Urinary bladder (tissue), 4 donors: Measurements from ENCODE around the gene ZNF469. TPM values are rescaled to one million over a fixed set of nuclear protein-coding genes. Genes with fewer than 3 reads are reported as not detected.

Experiments
- DNase-seq: peaks from one replicate; pipeline ENCODE4 v3.0.0-alpha.2; 2015; ENCODE audit errors: extremely low spot score
- H3K27ac ChIP-seq: one replicate; pipeline ENCODE4 v1.5.1; 2013; ENCODE audit warnings: low read depth, mild to moderate bottlenecking, moderate library complexity
- H3K36me3 ChIP-seq: one replicate; pipeline ENCODE4 v1.6.1; 2013; ENCODE audit warnings: mild to moderate bottlenecking, moderate library complexity; ENCODE audit not compliant: insufficient read depth
- H3K4me1 ChIP-seq: one replicate; pipeline ENCODE4 v1.6.1; 2013; ENCODE audit warnings: mild to moderate bottlenecking, moderate library complexity; ENCODE audit not compliant: insufficient read depth
- H3K4me3 ChIP-seq: one replicate; pipeline ENCODE4 v1.5.1; 2013; ENCODE audit warnings: low read depth, low read length
- WGBS: extraction: QIAGEN DNeasy Blood & Tissue Kit; methylation state at CpG from one replicate; pipeline ENCODE4 v1.1.7; 2013; 5-methylcytosine and 5-hydroxymethylcytosine counted together
- polyA plus RNA-seq: library from polyadenylated mRNA; stranded (reverse); fragments of 200-250 nt; gene quantifications from one replicate; pipeline ENCODE4 v1.2.3, GENCODE V29; 2013
- total RNA-seq: library from RNA; depleted of rRNA; stranded (reverse); fragments of >200 nt; gene quantifications from one replicate; pipeline ENCODE4 v1.2.3, GENCODE V29; 2014
- donor health status: healthy with polysubstance abuse.
- donor health status: healthy.

Gene ZNF469
- total and polyA plus RNA-seq, 2 donors = 1.3 to 9.5 TPM

GRCh38 chr16:88426018-88426417 lies 43.3 kb downstream of the ZNF469 start:
- Histone ChIP-seq H3K4me1 (no peaks in the 10 kb centered on the region), H3K27ac (no peak overlapping the region), H3K4me3 (no peak overlapping the region), H3K36me3 (no peaks in the 10 kb centered on the region)
- 95% methylated on average over 13 of the region's 13 CpGs for WGBS
- no peak for DNase-seq

DNA sequence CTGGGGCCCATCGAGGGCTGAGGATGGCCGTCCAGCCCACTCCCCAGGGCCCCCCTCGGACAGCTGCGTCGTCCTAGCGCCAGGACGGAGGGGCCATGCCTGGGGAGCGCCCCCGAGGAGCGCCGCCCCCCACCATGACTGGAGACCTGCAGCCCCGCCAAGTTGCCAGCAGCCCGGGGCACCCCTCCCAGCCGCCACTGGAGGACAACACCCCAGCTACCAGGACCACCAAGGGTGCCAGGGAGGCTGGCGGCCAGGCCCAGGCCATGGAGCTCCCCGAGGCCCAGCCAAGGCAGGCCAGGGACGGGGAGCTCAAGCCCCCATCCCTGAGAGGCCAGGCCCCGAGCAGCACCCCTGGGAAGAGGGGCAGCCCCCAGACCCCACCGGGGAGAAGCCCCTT lies 44.6 kb downstream of the ZNF469 start:
- no peaks in the 10 kb centered on the region for H3K36me3 ChIP-seq
- DNase-seq = no peak
- WGBS = 89% methylated on average over 19 of the region's 19 CpGs
- H3K27ac ChIP-seq = no peak overlapping the region
- H3K4me1 ChIP-seq = no peaks in the 10 kb centered on the region
- H3K4me3 ChIP-seq = no peak overlapping the region

DNA sequence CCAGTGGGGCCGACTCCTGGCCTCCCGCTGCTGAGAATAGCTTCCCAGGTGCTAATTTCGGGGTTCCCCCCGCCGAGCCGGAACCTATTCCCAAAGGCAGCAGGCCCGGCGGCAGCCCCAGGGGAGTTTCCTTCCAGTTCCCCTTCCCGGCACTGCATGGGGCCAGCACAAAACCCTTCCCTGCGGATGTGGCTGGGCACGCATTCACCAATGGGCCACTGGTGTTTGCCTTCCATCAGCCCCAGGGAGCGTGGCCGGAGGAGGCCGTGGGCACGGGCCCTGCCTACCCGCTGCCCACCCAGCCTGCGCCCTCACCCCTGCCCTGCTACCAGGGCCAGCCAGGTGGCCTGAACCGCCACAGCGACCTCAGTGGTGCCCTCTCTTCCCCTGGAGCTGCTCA lies 45.4 kb downstream of the ZNF469 start:
- no peaks in the 10 kb centered on the region for H3K36me3 ChIP-seq
- no peaks in the 10 kb centered on the region for H3K4me1 ChIP-seq
- no peak for DNase-seq
- H3K27ac ChIP-seq = no peak overlapping the region
- no peak overlapping the region for H3K4me3 ChIP-seq
- 92% methylated on average over 19 of the region's 19 CpGs for WGBS

DNA sequence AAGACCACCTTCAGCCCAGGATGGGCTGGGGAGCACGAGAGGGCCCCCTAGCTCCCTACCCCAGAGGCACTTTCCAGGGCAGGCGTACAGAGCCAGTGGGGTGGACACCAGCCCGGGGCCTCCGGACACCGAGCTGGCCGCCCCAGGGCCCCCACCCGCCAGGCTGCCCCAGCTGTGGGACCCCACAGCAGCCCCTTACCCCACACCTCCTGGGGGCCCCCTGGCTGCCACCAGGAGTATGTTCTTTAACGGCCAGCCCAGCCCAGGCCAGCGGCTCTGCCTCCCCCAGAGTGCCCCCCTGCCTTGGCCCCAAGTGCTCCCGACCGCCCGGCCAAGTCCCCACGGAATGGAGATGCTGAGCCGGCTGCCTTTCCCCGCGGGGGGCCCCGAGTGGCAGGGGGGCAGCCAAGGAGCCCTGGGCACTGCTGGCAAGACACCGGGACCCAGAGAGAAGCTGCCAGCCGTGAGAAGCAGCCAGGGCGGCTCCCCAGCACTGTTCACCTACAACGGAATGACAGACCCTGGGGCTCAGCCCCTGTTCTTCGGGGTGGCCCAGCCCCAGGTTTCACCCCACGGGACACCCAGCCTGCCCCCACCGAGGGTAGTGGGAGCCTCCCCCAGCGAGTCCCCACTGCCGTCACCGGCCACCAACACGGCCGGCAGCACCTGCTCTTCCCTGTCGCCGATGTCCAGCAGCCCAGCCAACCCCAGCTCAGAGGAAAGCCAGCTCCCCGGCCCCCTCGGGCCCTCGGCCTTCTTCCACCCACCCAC lies 46.0 kb downstream of the ZNF469 start:
- H3K4me1 ChIP-seq = no peaks in the 10 kb centered on the region

GRCh38 chr16:88429387-88430184 lies 46.8 kb downstream of the ZNF469 start:
- no peaks in the 10 kb centered on the region for H3K4me1 ChIP-seq
- DNase-seq = no peak
- 84% methylated on average over 48 of the region's 48 CpGs for WGBS
- H3K4me3 ChIP-seq = peak overlapping the region; percentile 44
- H3K36me3 ChIP-seq = no peaks in the 10 kb centered on the region
- no peak overlapping the region for H3K27ac ChIP-seq

More for the DNA sequence above, 46.0 kb downstream of the ZNF469 start:
- no peaks in the 10 kb centered on the region for H3K36me3 ChIP-seq
- H3K4me3 ChIP-seq = no peak overlapping the region
- WGBS = 83% methylated on average over 34 of the region's 34 CpGs
- DNase-seq = no peak
- no peak overlapping the region for H3K27ac ChIP-seq

DNA sequence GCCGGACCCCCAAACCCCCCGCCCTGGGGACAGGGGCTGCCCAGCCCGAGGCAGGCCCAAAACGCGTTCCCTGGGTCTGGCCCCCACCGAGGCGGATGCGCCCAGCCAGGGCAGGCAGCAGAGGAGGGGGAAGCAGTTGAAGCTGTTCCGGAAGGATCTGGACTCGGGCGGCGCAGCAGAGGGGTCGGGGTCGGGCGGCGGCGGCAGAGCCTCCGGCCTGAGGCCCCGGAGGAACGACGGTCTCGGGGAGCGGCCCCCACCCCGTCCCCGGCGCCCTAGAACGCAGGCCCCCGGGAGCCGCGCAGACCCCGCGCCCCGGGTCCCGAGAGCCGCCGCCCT lies 47.4 kb downstream of the ZNF469 start:
- no peak for DNase-seq
- H3K4me3 ChIP-seq = peak overlapping the region; percentile 44
- no peaks in the 10 kb centered on the region for H3K4me1 ChIP-seq
- H3K27ac ChIP-seq = no peak overlapping the region
- WGBS = 14% methylated on average over 36 of the region's 36 CpGs
- H3K36me3 ChIP-seq = no peaks in the 10 kb centered on the region

- 27% methylated on average over 80 of the region's 80 CpGs for WGBS
- DNase-seq = no peak
- H3K4me1 ChIP-seq = no peaks in the 10 kb centered on the region
- no peaks in the 10 kb centered on the region for H3K36me3 ChIP-seq
- no peak overlapping the region for H3K27ac ChIP-seq
- peak overlapping the region; percentile 44 for H3K4me3 ChIP-seq
These were observed 48.0 kb downstream of the ZNF469 start for GRCh38 chr16:88430524-88431446.

DNA sequence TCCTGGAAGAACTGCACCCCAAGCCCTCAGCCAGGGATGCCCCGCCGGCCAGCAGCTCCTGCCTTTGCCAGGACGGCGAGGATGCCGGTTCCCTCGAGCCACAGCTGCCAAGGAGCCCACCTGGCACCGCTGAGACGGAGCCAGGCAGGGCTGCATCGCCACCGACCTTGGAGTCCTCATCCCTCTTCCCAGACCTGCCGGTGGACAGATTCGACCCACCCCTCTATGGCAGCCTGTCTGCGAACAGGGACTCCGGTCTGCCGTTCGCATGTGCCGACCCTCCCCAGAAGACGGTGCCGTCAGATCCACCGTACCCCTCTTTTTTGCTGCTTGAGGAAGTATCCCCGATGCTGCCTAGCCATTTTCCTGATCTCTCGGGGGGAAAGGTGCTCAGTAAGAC lies 48.9 kb downstream of the ZNF469 start:
- H3K27ac ChIP-seq = no peak overlapping the region
- H3K4me1 ChIP-seq = no peaks in the 10 kb centered on the region
- no peaks in the 10 kb centered on the region for H3K36me3 ChIP-seq
- H3K4me3 ChIP-seq = no peak overlapping the region
- WGBS = 91% methylated on average over 22 of the region's 22 CpGs
- DNase-seq = no peak

- H3K4me3 ChIP-seq = no peak overlapping the region
- whole genome bisulfite sequencing = 95% methylated on average over 22 of the region's 22 CpGs
These were observed 49.4 kb downstream of the ZNF469 start for GRCh38 chr16:88432174-88432573.

More at GRCh38 chr16:88432174-88432573, 49.4 kb downstream of the ZNF469 start:
- DNase-seq = no peak
- Histone ChIP-seq H3K27ac (no peak overlapping the region), H3K4me1 (no peaks in the 10 kb centered on the region), H3K36me3 (no peaks in the 10 kb centered on the region)

Other genes starting within 250 kb of the ZNF469 start
- 2.7 TPM for gene ZFPM1, start 70.3 kb downstream of the ZNF469 start, total RNA-seq
- gene ZFPM1, start 70.3 kb downstream of the ZNF469 start, polyA plus RNA-seq = 2.1 TPM
- gene ZC3H18, start 187.4 kb downstream of the ZNF469 start, total RNA-seq = 13.9 TPM
- 29.5 TPM for gene ZC3H18, start 187.4 kb downstream of the ZNF469 start, polyA plus RNA-seq